Activated CD8-positive, alpha-beta T cell treated with anti-CD3 and anti-CD28 coated beads for 36 hours (primary cell): ENCODE results near the gene CORO2A. TPM values are rescaled to one million over a fixed set of nuclear protein-coding genes. Genes with fewer than 3 reads are reported as not detected.

Experiments
- ATAC-seq: fragments of 200-7000 bp; cut with Tn5 transposase; one replicate; pipeline ENCODE4 v1.10.0; 2021; ENCODE audit warnings: mild to moderate bottlenecking, moderate library complexity
- CTCF ChIA-PET: fragments of 350-600 bp; sonication (Branson Sonifier 250); formaldehyde crosslinking; loops from one replicate; lab custom pipeline; 2021; ENCODE audit warnings: antibody characterized with exemption; lab: Charles Lee
- POLR2A ChIA-PET: fragments of 350-600 bp; sonication (Branson Sonifier 250); formaldehyde crosslinking; loops from one replicate; lab custom pipeline; 2021; ENCODE audit warnings: antibody characterized with exemption; lab: Charles Lee
- DNase-seq: peaks from one replicate; pipeline ENCODE4 v3.0.0-alpha.2; 2020
- H3K27ac Mint-ChIP-seq: one replicate; pipeline ENCODE4 v1.8.0; 2021; ENCODE audit warnings: mild to moderate bottlenecking, mixed read lengths
- H3K27me3 Mint-ChIP-seq: one replicate; pipeline ENCODE4 v1.8.0; 2021; ENCODE audit warnings: mixed read lengths
- H3K36me3 Mint-ChIP-seq: one replicate; pipeline ENCODE4 v1.8.0; 2021; ENCODE audit warnings: low read depth, mixed read lengths
- H3K4me1 Mint-ChIP-seq: one replicate; pipeline ENCODE4 v1.8.0; 2021; ENCODE audit warnings: low read depth, mixed read lengths
- H3K4me3 Mint-ChIP-seq: one replicate; pipeline ENCODE4 v1.8.0; 2021; ENCODE audit warnings: mild to moderate bottlenecking, moderate library complexity, mixed read lengths
- H3K9me3 Mint-ChIP-seq: one replicate; pipeline ENCODE4 v1.8.0; 2021; ENCODE audit warnings: mixed read lengths
- intact Hi-C: fragments of 100-400 bp; cut with micrococcal nuclease; formaldehyde crosslinking; loops from one replicate; pipeline ENCODE4 v1.10.0; 2022
- microRNA-seq: library from miRNA; unstranded; fragments of <30 nt; microRNA quantifications from one replicate; pipeline ENCODE4 v1.2.0, GENCODE V29; 2022; ENCODE audit warnings: borderline microRNAs expressed, borderline replicate concordance
- total RNA-seq, 2 experiments: library from RNA; stranded (reverse); gene quantifications; one replicate each; pipeline ENCODE4 v1.2.3, GENCODE V29; 2021
- TF ChIP-seq, protein P1 (sequence below): fragments of 200-600 bp; IDR thresholded peaks from one replicate; pipeline ENCODE4 v1.8.0; 2022; ENCODE audit warnings: antibody characterized with exemption, mild to moderate bottlenecking

CORO2A gene
- total RNA-seq, 2 experiments from 2014 or later = 12.2 to 13.4 TPM

DNA sequence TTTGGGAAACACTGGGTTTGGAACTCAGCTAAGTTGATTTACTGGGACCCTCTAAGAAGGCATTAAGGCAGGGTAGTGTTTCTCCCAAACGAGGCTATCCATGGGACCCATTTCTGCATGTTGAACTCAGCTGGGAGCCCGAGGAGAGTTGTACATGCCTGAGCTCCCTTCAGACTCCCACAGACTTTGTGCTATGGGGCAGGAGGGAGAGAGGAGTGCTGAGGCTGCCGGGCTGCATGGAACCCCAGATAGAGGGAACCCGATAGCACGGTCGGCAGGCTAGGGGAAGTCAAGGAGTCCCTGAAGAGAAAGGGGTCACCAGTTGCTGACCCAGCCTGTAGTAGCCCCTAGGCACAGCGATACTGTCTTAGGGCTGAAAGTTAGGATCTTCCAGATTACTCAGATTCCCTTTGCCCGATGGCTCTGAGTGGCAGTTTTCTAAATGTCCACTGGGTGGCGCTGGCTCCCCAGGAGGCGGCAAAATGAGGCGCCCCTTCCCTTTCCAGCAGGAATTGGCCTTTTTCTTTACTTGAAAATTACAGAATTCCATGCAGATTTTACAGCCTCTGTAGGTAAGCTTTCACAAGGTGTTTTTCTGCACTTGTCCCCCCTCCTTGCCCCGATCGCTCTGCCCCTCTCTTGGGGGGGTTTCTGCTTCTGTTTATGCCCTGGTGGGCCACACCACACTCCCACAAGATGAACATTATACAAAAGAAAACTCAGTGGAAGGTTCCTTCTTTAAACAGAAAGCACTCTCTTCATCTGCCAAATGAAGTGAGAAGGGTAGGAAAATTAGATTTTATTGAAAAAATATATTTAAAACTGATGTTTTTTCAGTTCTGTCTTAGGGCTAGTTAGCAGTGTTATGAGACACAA is 118.1 kb downstream of the CORO2A start:
- POLR2A ChIA-PET = interaction anchor here (0.8 to 2.4 kb wide), 7 partner anchors 8 to 181 kb away, joined by 3 to 15 read pairs (median 3); partner anchors contain the start of genes NANS, TBC1D2 and TRIM14
- no peaks in the 10 kb centered on the region for H3K9me3 Mint-ChIP-seq
- CTCF ChIA-PET = interaction anchor here (0.6 to 2.5 kb wide), 39 partner anchors 10 to 190 kb away, joined by 3 to 28 read pairs (median 4); partner anchors contain the start of genes CORO2A, NANS, TBC1D2 and TRIM14

DNA sequence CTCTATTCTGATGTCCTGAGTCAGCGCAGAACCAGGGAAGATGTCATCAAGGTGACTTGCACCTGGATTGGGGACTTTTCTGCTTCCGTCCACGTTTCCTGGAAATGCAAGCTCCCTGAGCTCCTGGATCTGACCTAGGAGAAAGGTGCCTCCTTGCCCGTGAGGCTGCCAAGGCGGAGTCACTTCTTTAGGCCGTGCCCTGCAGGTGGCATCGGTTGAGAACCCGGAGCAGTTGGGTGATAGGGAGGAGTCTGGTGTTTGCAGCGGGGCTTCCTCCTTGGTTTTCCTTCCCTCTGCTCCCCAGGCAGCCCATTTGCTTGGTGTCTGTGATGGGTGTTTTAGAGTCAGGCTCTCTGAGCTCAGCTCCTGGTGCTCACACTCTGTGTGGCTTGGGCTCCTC is 120.7 kb downstream of the CORO2A start:
- ATAC-seq (no peak), DNase-seq (no peak)
- ChIA-PET POLR2A (interaction anchor here (0.8 to 1.6 kb wide), 4 partner anchors 11 to 184 kb away, joined by 3 to 5 read pairs (median 4); partner anchors contain the start of gene TBC1D2), CTCF (interaction anchor here (1.0 to 1.4 kb wide), 3 partner anchors 12 to 193 kb away, joined by 3 to 5 read pairs (median 4); no protein-coding TSS in a partner anchor)
- intact Hi-C loops = loop anchor here (10.0 kb wide), 1 partner anchor 123 kb away; the partner anchor contains the start of gene CORO2A
- H3K4me1 Mint-ChIP-seq = peaks cover 31% of the 10 kb centered on the region
- TF ChIP-seq, protein P1, sequence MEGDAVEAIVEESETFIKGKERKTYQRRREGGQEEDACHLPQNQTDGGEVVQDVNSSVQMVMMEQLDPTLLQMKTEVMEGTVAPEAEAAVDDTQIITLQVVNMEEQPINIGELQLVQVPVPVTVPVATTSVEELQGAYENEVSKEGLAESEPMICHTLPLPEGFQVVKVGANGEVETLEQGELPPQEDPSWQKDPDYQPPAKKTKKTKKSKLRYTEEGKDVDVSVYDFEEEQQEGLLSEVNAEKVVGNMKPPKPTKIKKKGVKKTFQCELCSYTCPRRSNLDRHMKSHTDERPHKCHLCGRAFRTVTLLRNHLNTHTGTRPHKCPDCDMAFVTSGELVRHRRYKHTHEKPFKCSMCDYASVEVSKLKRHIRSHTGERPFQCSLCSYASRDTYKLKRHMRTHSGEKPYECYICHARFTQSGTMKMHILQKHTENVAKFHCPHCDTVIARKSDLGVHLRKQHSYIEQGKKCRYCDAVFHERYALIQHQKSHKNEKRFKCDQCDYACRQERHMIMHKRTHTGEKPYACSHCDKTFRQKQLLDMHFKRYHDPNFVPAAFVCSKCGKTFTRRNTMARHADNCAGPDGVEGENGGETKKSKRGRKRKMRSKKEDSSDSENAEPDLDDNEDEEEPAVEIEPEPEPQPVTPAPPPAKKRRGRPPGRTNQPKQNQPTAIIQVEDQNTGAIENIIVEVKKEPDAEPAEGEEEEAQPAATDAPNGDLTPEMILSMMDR = no peak
- H3K4me3 Mint-ChIP-seq = no peak overlapping the region
- no peak overlapping the region for H3K27ac Mint-ChIP-seq
- peaks cover 6% of the 10 kb centered on the region for H3K36me3 Mint-ChIP-seq
- H3K27me3 Mint-ChIP-seq = no peaks in the 10 kb centered on the region
- H3K9me3 Mint-ChIP-seq = no peaks in the 10 kb centered on the region

More for the DNA sequence above, 118.1 kb downstream of the CORO2A start:
- H3K27me3 Mint-ChIP-seq = no peaks in the 10 kb centered on the region
- intact Hi-C loops = loop anchor here (2.0 to 10.0 kb wide), 2 partner anchors 120 to 188 kb away; partner anchors contain the start of gene CORO2A
- DNase-seq (peak; percentile 72), ATAC-seq (peak; percentile 32)
- peak overlapping the region; percentile 31 for H3K4me3 Mint-ChIP-seq
- peaks cover 32% of the 10 kb centered on the region for H3K4me1 Mint-ChIP-seq
- H3K36me3 Mint-ChIP-seq = peaks cover 16% of the 10 kb centered on the region
- TF ChIP-seq, protein P1 = peak; percentile 99
- H3K27ac Mint-ChIP-seq = peak overlapping the region; percentile 89

Small RNA genes within 50 kb of the gene (microRNA-seq; reads per million reads assigned to microRNA genes)
- gene MIR6854 = not detected

Other genes with a start within 250 kb of the CORO2A start
- gene ANP32B, start 209.3 kb downstream of the CORO2A start, total RNA-seq = 100 to 1,000 TPM; 374 to 389 TPM
- gene NANS, start 135.9 kb downstream of the CORO2A start, total RNA-seq = 10 to 100 TPM; 51.2 to 51.8 TPM
- 10 to 100 TPM; 39.6 to 41.8 TPM for gene TRIM14, start 73.4 kb downstream of the CORO2A start, total RNA-seq
- gene TBC1D2, start 63.0 kb upstream of the CORO2A start, total RNA-seq = 1 to 10 TPM; 1.5 TPM